ENCODE measurements around the gene CFAP46.

Gene CFAP46

DNA sequence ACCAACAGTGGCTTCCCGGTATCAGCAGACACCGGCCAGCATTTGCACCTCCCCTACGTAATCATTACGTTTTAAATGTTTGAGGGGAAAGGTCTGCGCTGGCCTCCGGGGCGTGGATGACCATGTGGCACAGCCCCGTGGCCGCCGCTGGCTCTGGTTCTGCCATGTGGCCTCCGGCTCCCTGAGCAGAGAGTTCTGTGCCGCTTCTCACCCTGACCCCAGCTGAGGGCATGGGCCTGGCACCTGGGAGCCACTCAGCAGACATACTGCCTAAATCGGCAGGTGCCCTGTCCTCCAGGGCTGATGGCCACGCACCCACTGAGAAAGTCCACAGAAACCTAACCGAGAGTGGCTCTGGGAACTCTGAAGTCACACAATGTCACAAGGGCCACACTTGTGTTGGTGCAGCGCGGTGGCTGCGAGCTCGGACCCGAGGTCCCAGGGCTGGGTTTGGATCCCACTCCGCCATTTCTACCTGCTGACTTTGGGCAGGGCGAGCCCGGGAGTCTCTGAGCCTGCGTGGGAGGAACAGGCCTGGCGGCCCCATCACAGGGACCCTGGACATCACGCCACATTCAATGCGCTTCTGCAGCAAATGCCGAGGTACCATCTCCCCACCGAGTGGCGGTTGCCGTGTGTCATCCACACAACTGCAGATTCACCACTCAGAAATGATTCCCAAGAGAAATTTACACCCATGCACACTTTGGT is 25.3 kb downstream of the CFAP46 start:
- Histone ChIP-seq H3K36me3 (no peaks in the 10 kb centered on the region), H3K27ac (no peak overlapping the region), H3K27me3 (ENCODE audit: insufficient read depth, low read depth, severe bottlenecking) (no peaks in the 10 kb centered on the region), H3K9me3 (ENCODE audit: severe bottlenecking) (no peaks in the 10 kb centered on the region), H3K4me3 (ENCODE audit: low read depth, low read length) (no peak overlapping the region)
- DNase-seq: no peak
- TF ChIP-seq, protein P1, sequence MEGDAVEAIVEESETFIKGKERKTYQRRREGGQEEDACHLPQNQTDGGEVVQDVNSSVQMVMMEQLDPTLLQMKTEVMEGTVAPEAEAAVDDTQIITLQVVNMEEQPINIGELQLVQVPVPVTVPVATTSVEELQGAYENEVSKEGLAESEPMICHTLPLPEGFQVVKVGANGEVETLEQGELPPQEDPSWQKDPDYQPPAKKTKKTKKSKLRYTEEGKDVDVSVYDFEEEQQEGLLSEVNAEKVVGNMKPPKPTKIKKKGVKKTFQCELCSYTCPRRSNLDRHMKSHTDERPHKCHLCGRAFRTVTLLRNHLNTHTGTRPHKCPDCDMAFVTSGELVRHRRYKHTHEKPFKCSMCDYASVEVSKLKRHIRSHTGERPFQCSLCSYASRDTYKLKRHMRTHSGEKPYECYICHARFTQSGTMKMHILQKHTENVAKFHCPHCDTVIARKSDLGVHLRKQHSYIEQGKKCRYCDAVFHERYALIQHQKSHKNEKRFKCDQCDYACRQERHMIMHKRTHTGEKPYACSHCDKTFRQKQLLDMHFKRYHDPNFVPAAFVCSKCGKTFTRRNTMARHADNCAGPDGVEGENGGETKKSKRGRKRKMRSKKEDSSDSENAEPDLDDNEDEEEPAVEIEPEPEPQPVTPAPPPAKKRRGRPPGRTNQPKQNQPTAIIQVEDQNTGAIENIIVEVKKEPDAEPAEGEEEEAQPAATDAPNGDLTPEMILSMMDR (IDR thresholded peaks at IDR 0.05; ENCODE audit: low read depth, low read length): no peak

DNA sequence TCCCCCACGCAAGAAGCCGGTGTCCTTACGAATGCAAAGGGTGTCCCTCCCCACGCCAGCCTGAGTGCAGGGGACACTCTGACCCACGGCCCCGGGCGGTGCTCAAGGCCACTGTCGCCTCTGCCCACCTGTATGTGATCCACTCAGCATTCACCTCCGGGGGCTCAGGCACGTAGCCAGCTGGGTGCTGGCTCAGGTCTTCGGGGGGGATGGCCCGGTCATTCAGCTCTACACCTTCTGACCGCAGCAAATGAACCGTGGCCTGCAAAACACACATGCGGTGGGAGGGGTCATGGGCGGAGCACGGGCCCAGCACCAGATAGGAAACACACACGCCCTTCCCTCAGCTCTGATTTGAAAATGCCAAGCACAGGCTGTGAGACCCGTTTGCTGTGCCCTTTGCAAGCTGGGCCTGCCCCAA is 25.9 kb downstream of the CFAP46 start:
- no peak overlapping the region for H3K4me3 ChIP-seq (ENCODE audit: low read depth, low read length)
- H3K9me3 ChIP-seq (ENCODE audit: severe bottlenecking): no peaks in the 10 kb centered on the region
- DNase-seq: no peak
- no peak overlapping the region for H3K27ac ChIP-seq
- H3K27me3 ChIP-seq (ENCODE audit: insufficient read depth, low read depth, severe bottlenecking): no peaks in the 10 kb centered on the region
- TF ChIP-seq, protein P1 (IDR thresholded peaks at IDR 0.05; ENCODE audit: low read depth, low read length): no peak
- H3K36me3 ChIP-seq: no peaks in the 10 kb centered on the region

DNA sequence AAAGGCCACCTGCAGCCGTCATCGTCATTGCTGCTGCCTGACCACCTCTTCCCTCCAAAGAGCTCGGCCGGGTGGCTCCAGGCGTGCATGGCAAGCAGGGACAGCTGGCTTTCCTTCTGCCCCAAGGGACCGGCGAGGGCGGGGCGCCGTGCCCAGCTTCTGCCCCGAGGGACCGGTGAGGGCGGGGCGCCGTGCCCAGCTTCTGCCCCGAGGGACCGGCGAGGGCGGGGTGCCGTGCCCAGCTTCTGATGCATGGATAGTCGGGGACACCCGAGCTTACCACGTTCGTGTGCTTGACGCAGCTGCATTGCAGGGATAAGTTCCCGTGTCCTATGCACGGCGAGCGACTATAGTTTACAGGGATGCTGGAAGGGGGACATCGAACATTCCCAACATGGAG is 27.0 kb downstream of the CFAP46 start:
- TF ChIP-seq, protein P1 (IDR thresholded peaks at IDR 0.05; ENCODE audit: low read depth, low read length): no peak
- H3K36me3 ChIP-seq: no peaks in the 10 kb centered on the region
- no peaks in the 10 kb centered on the region for H3K9me3 ChIP-seq (ENCODE audit: severe bottlenecking)
- DNase-seq: no peak
- H3K27me3 ChIP-seq (ENCODE audit: insufficient read depth, low read depth, severe bottlenecking): no peaks in the 10 kb centered on the region
- H3K4me3 ChIP-seq (ENCODE audit: low read depth, low read length): no peak overlapping the region
- H3K27ac ChIP-seq: no peak overlapping the region

GRCh38 chr10:132914732-132915131 is 27.6 kb downstream of the CFAP46 start:
- Histone ChIP-seq H3K27me3 (ENCODE audit: insufficient read depth, low read depth, severe bottlenecking) (no peaks in the 10 kb centered on the region), H3K36me3 (no peaks in the 10 kb centered on the region), H3K4me3 (ENCODE audit: low read depth, low read length) (no peak overlapping the region), H3K27ac (no peak overlapping the region), H3K9me3 (ENCODE audit: severe bottlenecking) (no peaks in the 10 kb centered on the region)
- DNase-seq: no peak
- TF ChIP-seq, protein P1 (IDR thresholded peaks at IDR 0.05; ENCODE audit: low read depth, low read length): no peak

DNA sequence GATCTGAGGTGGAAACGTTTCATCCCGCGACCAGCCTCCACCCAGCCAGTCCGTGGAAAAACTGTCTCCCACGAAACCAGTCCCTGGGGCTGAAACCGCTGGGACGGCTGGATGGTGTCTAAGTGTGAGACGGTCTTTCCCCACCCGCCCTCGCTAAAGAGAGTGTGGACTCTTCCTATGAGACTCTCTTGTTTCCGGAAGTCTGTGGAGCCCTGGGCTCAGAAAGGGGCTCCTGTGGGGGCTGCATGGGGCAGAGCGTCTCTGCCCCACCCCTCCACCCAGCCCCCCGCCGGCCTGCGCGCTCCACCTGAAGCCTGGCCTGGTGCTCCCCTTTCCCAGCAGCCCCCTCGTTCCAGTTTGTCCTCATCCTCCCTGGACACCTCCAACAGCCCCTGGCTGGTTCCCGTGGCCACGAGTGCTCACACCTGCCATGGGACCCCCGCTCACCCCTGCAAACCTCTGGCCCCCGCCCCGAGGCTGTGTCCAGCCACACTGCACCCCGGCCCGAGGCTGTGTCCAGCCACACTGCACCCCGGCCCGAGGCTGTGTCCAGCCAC is 28.7 kb downstream of the CFAP46 start:
- TF ChIP-seq, protein P1 (IDR thresholded peaks at IDR 0.05; ENCODE audit: low read depth, low read length): no peak
- no peaks in the 10 kb centered on the region for H3K9me3 ChIP-seq (ENCODE audit: severe bottlenecking)
- H3K27ac ChIP-seq: no peak overlapping the region
- H3K36me3 ChIP-seq: no peaks in the 10 kb centered on the region
- no peaks in the 10 kb centered on the region for H3K27me3 ChIP-seq (ENCODE audit: insufficient read depth, low read depth, severe bottlenecking)
- H3K4me3 ChIP-seq (ENCODE audit: low read depth, low read length): no peak overlapping the region
- DNase-seq: no peak
